ENCODE results near the gene STK25.

Gene STK25

DNA sequence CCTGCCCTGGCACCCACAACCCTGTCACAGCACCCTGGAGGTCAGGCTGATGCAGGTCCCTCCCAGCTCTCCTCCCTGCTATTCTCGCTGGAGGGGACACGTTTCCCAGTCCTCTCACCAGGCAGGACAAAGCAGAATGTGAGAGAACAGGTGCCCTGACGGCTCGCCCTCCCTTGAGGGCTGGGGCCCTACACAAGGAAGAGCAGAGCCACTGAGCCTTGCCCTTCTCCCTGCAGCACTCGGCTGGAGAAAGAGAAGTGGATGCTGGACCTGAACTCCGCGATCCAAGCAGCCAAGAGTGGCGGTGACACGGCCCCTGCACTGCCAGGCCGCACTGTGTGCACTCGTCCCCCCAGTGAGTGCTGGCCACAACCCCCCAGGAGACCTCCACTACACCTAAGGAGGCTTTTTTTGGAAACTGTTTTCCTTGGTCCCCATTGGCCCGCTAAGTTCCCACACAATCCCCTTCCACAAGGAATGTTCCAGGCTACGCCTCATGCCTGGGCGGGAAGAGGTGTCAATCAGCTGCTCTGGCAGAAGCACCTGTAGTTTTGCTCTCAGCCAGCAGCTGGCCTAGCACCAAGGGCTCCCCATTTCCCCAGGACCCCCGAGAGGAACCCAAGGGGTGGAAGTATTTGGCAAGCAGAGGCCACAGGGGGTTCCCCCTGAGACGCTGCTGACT, 17.4 kb downstream of the STK25 start:
- peaks cover 25% of the 10 kb centered on the region for H3K36me3 ChIP-seq (ENCODE audit: insufficient read depth, low read length)
- no peaks in the 10 kb centered on the region for H3K9me3 ChIP-seq (ENCODE audit: low read length)
- no peaks in the 10 kb centered on the region for H3K27me3 ChIP-seq (ENCODE audit: insufficient read depth, low read length)
- H2AFZ ChIP-seq (ENCODE audit: low read depth, low read length) = no peak overlapping the region
- H3K4me3 ChIP-seq (ENCODE audit: low read length) = no peak overlapping the region
- H3K4me1 ChIP-seq (ENCODE audit: insufficient read depth, low read length) = no peaks in the 10 kb centered on the region

DNA sequence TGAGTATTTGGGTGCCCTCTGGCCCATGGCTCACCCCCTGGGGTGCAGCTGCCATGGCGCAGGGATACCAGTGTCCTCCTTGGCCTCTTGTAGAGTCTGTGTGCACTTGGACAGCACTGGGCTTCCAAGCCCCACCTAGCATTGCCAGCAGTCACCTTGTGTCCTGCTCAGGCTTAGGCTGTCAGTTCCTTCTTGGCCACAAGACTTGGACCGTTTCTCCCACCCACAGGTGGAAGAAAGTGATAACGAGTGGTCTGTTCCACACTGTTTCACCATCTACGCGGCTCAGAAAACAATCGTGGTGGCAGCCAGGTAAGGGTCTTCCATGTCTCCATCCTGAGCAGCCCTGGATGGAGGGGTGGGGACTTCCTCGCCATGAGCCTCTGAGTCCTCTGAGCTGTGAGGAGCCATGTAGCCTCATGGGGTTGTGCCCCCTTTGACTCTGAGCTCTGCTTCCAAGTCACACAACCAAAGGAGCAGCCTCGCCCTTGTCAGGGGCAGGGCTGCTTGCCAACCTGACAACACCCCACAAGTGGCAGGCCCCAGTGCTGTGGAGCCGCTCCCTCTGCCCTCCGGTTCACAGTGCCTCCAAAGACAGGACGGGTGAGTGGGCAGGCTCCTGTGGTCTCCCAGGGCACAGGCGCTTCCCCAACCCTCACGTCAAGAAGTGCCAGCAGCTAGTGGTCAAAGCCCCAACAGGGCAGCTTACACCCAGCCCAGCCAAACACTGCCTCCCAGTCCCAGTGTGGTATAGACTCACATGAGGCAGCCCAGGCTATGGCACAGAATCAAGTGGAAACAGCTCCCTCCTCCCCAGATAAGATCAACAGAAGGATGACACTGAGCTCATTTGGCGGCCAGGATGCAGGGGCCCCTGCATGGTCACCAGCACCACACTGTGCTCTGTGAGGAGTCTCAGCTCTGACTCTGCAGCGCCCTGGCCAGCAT, 18.4 kb downstream of the STK25 start:
- H3K27me3 ChIP-seq (ENCODE audit: insufficient read depth, low read length) = no peaks in the 10 kb centered on the region
- no peaks in the 10 kb centered on the region for H3K9me3 ChIP-seq (ENCODE audit: low read length)
- no peak overlapping the region for H2AFZ ChIP-seq (ENCODE audit: low read depth, low read length)
- no peaks in the 10 kb centered on the region for H3K4me1 ChIP-seq (ENCODE audit: insufficient read depth, low read length)
- H3K36me3 ChIP-seq (ENCODE audit: insufficient read depth, low read length) = peaks cover 16% of the 10 kb centered on the region
- H3K4me3 ChIP-seq (ENCODE audit: low read length) = no peak overlapping the region

GRCh38 chr2:241489088-241489487, 19.3 kb downstream of the STK25 start:
- Histone ChIP-seq H3K9me3 (ENCODE audit: low read length) (no peaks in the 10 kb centered on the region), H3K27me3 (ENCODE audit: insufficient read depth, low read length) (no peaks in the 10 kb centered on the region), H3K36me3 (ENCODE audit: insufficient read depth, low read length) (peaks cover 9% of the 10 kb centered on the region), H3K4me3 (ENCODE audit: low read length) (no peak overlapping the region), H2AFZ (ENCODE audit: low read depth, low read length) (no peak overlapping the region), H3K4me1 (ENCODE audit: insufficient read depth, low read length) (no peaks in the 10 kb centered on the region)

- no peaks in the 10 kb centered on the region for H3K9me3 ChIP-seq (ENCODE audit: low read length)
Observed at GRCh38 chr2:241485172-241485911, 23.0 kb downstream of the STK25 start.

GRCh38 chr2:241483305-241483704, 25.1 kb downstream of the STK25 start:
- no peaks in the 10 kb centered on the region for H3K4me1 ChIP-seq (ENCODE audit: insufficient read depth, low read length)
- no peak overlapping the region for H3K4me3 ChIP-seq (ENCODE audit: low read length)

More at GRCh38 chr2:241485172-241485911, 23.0 kb downstream of the STK25 start:
- no peak overlapping the region for H3K4me3 ChIP-seq (ENCODE audit: low read length)
- no peaks in the 10 kb centered on the region for H3K27me3 ChIP-seq (ENCODE audit: insufficient read depth, low read length)
- no peaks in the 10 kb centered on the region for H3K36me3 ChIP-seq (ENCODE audit: insufficient read depth, low read length)
- no peaks in the 10 kb centered on the region for H3K4me1 ChIP-seq (ENCODE audit: insufficient read depth, low read length)
- no peak overlapping the region for H2AFZ ChIP-seq (ENCODE audit: low read depth, low read length)

DNA sequence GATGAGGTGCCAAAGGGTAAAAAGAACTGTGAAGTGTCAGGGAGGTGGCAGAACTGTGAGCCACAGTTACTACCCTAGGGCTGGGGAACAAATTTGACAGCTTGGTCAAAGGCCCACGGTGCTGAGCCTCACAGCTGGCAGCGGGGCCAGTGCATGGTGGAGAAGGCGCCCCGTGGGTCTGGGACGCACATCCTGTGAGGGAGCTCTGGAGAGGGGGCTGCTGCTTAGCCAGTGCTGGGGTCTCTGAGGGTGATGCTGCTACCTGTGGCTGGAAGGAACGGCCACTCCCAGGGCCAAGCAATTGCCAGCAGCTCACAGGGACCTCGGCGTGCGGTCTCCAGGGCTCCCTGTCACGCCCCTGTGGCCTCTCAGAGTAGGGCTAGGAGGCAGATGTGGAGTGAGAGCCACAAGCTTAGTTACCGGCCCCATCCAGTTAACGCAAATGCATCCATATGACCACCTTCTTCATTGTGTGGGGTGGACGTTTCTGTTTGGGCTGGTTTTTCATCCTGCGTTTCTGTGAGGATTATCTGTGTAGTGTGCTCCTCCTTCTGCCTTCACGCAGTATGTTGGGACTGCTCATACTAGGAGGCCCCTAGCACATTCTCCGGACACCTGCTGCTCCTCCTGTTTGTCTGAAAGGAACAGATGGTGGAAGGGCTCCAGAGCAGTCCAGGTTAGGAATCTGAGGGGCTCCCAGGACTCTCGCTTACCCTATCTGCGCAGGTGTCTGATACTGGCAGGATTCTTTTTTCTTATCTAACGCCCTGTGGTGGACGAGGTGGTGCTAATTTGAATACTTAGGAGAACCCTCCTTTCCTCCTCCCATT, 26.0 kb downstream of the STK25 start:
- no peaks in the 10 kb centered on the region for H3K4me1 ChIP-seq (ENCODE audit: insufficient read depth, low read length)
- H2AFZ ChIP-seq (ENCODE audit: low read depth, low read length) = no peak overlapping the region
- H3K36me3 ChIP-seq (ENCODE audit: insufficient read depth, low read length) = peaks cover 3% of the 10 kb centered on the region
- H3K9me3 ChIP-seq (ENCODE audit: low read length) = no peaks in the 10 kb centered on the region
- no peak overlapping the region for H3K4me3 ChIP-seq (ENCODE audit: low read length)
- H3K27me3 ChIP-seq (ENCODE audit: insufficient read depth, low read length) = no peaks in the 10 kb centered on the region

More at GRCh38 chr2:241483305-241483704, 25.1 kb downstream of the STK25 start:
- Histone ChIP-seq H3K36me3 (ENCODE audit: insufficient read depth, low read length) (peaks cover under 1% of the 10 kb centered on the region), H3K27me3 (ENCODE audit: insufficient read depth, low read length) (no peaks in the 10 kb centered on the region), H3K9me3 (ENCODE audit: low read length) (no peaks in the 10 kb centered on the region), H2AFZ (ENCODE audit: low read depth, low read length) (no peak overlapping the region)

GRCh38 chr2:241481687-241482086, 26.7 kb downstream of the STK25 start:
- Histone ChIP-seq H3K36me3 (ENCODE audit: insufficient read depth, low read length) (peaks cover 3% of the 10 kb centered on the region), H3K27me3 (ENCODE audit: insufficient read depth, low read length) (no peaks in the 10 kb centered on the region), H2AFZ (ENCODE audit: low read depth, low read length) (no peak overlapping the region), H3K9me3 (ENCODE audit: low read length) (no peaks in the 10 kb centered on the region), H3K4me1 (ENCODE audit: insufficient read depth, low read length) (no peaks in the 10 kb centered on the region), H3K4me3 (ENCODE audit: low read length) (no peak overlapping the region)

GRCh38 chr2:241479026-241479898, 29.1 kb downstream of the STK25 start:
- no peak overlapping the region for H2AFZ ChIP-seq (ENCODE audit: low read depth, low read length)
- H3K4me3 ChIP-seq (ENCODE audit: low read length) = no peak overlapping the region
- no peaks in the 10 kb centered on the region for H3K9me3 ChIP-seq (ENCODE audit: low read length)
- no peaks in the 10 kb centered on the region for H3K27me3 ChIP-seq (ENCODE audit: insufficient read depth, low read length)
- peaks cover 3% of the 10 kb centered on the region for H3K36me3 ChIP-seq (ENCODE audit: insufficient read depth, low read length)
- no peaks in the 10 kb centered on the region for H3K4me1 ChIP-seq (ENCODE audit: insufficient read depth, low read length)

DNA sequence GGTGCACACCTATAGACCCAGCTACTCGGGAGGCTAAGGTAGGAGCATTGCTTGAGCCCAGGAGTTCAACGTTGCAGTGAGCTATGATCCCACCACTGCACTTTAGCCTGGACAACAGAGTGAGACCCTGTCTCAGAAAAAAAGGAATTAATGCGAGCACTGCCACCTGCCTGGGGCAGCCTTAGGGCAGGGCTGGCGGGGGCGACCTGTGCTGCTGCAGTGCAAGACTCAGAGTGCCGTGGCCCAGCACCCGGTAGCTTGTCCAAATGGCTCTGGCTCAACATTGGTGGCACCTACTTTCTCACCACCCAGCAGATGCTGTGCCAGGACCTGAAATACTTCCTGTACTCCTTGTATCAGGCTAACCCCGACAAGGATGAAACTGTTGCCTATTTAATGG, 30.2 kb downstream of the STK25 start:
- Histone ChIP-seq H3K9me3 (ENCODE audit: low read length) (no peaks in the 10 kb centered on the region), H2AFZ (ENCODE audit: low read depth, low read length) (no peak overlapping the region), H3K27me3 (ENCODE audit: insufficient read depth, low read length) (no peaks in the 10 kb centered on the region), H3K4me1 (ENCODE audit: insufficient read depth, low read length) (no peaks in the 10 kb centered on the region), H3K4me3 (ENCODE audit: low read length) (no peak overlapping the region), H3K36me3 (ENCODE audit: insufficient read depth, low read length) (peaks cover 3% of the 10 kb centered on the region)

DNA sequence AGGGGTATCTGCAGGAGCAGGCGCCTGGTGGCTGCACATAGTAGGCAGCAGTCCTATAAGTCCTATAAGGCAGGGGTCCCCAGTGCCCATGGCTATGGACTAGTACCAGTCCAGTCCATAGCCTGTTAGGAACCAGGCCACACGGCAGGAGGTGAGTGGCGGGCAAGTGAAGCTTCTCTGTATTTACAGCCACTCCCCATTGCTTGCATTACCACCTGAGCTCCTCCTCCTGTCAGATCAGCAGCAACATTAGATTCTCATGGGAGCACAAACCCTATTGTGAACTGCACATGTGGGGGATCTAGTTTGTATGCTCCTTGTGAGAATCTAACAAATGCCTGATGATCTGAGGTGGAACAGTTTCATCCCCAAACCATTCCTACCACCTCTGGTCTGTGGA, 33.1 kb downstream of the STK25 start:
- Histone ChIP-seq H3K4me1 (ENCODE audit: insufficient read depth, low read length) (no peaks in the 10 kb centered on the region), H3K36me3 (ENCODE audit: insufficient read depth, low read length) (peaks cover 3% of the 10 kb centered on the region), H3K9me3 (ENCODE audit: low read length) (peaks cover 2% of the 10 kb centered on the region), H2AFZ (ENCODE audit: low read depth, low read length) (no peak overlapping the region), H3K27me3 (ENCODE audit: insufficient read depth, low read length) (no peaks in the 10 kb centered on the region), H3K4me3 (ENCODE audit: low read length) (no peak overlapping the region)

DNA sequence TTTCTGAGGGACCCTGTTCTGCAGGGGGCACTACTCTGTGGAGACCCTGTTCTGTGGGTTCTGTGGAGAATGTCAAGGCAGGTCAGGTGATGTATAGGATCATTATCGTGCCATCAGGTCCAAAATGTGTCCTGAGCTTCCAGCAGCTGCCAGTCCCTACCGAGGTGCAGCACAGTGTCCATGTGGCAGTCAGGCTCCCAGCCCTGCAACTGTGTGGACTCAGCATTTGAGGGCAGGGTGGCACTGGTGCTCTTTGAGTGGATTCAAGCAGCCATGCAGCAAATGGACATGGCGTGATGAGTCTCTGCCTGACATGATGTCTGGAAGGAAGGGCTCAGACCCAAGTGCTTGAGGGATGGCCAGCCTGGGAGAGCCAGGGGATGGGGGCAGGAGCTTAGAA, 35.0 kb downstream of the STK25 start:
- H2AFZ ChIP-seq (ENCODE audit: low read depth, low read length) = no peak overlapping the region

GRCh38 chr2:241469746-241470145, 38.6 kb downstream of the STK25 start:
- H3K27me3 ChIP-seq (ENCODE audit: insufficient read depth, low read length) = no peaks in the 10 kb centered on the region
- no peaks in the 10 kb centered on the region for H3K36me3 ChIP-seq (ENCODE audit: insufficient read depth, low read length)
- no peak overlapping the region for H2AFZ ChIP-seq (ENCODE audit: low read depth, low read length)
- H3K4me3 ChIP-seq (ENCODE audit: low read length) = no peak overlapping the region
- H3K9me3 ChIP-seq (ENCODE audit: low read length) = peaks cover 2% of the 10 kb centered on the region
- H3K4me1 ChIP-seq (ENCODE audit: insufficient read depth, low read length) = no peaks in the 10 kb centered on the region

More for the DNA sequence above, 35.0 kb downstream of the STK25 start:
- H3K9me3 ChIP-seq (ENCODE audit: low read length) = peaks cover 2% of the 10 kb centered on the region
- no peaks in the 10 kb centered on the region for H3K4me1 ChIP-seq (ENCODE audit: insufficient read depth, low read length)
- no peaks in the 10 kb centered on the region for H3K27me3 ChIP-seq (ENCODE audit: insufficient read depth, low read length)
- no peak overlapping the region for H3K4me3 ChIP-seq (ENCODE audit: low read length)
- H3K36me3 ChIP-seq (ENCODE audit: insufficient read depth, low read length) = peaks cover 3% of the 10 kb centered on the region
